NCI-H446 (cell line): ENCODE measurements around the gene MCF2L.

ENCODE experiments used
- DNase-seq, 2 experiments: peaks; one replicate each; lab custom pipeline; 2025; lab: John Stamatoyannopoulos, UW

Gene MCF2L

GRCh38 chr13:113126265-113127150 lies 157.5 kb downstream of the MCF2L start:
- DNase-seq = no peak

GRCh38 chr13:113129480-113129879 lies 160.5 kb downstream of the MCF2L start:
- no peak for DNase-seq

GRCh38 chr13:113129921-113130750 lies 161.1 kb downstream of the MCF2L start:
- DNase-seq = no peak

GRCh38 chr13:113135281-113135760 lies 166.3 kb downstream of the MCF2L start:
- DNase-seq = no peak

GRCh38 chr13:113137691-113138298 lies 168.8 kb downstream of the MCF2L start:
- no peak for DNase-seq

GRCh38 chr13:113138792-113139551 lies 170.0 kb downstream of the MCF2L start:
- no peak for DNase-seq

GRCh38 chr13:113139577-113139976 lies 170.6 kb downstream of the MCF2L start:
- no peak for DNase-seq

GRCh38 chr13:113140677-113141600 lies 171.9 kb downstream of the MCF2L start:
- DNase-seq = no peak

- no peak for DNase-seq
Observed at GRCh38 chr13:113141601-113141970, 172.6 kb downstream of the MCF2L start.

- no peak for DNase-seq
Observed at GRCh38 chr13:113142876-113143275, 173.9 kb downstream of the MCF2L start.

- no peak for DNase-seq
Observed at GRCh38 chr13:113143466-113144254, 174.6 kb downstream of the MCF2L start.

GRCh38 chr13:113144255-113144629 lies 175.2 kb downstream of the MCF2L start:
- DNase-seq = no peak

- no peak for DNase-seq
Observed at GRCh38 chr13:113145496-113145895, 176.5 kb downstream of the MCF2L start.

GRCh38 chr13:113145911-113146598 lies 177.0 kb downstream of the MCF2L start:
- no peak for DNase-seq

GRCh38 chr13:113146750-113147149 lies 177.7 kb downstream of the MCF2L start:
- DNase-seq = no peak

GRCh38 chr13:113147206-113147605 lies 178.2 kb downstream of the MCF2L start:
- no peak for DNase-seq

GRCh38 chr13:113148407-113148806 lies 179.4 kb downstream of the MCF2L start:
- no peak for DNase-seq

- no peak for DNase-seq
Observed at GRCh38 chr13:113148940-113149503, 180.0 kb downstream of the MCF2L start.
